Heart left ventricle (tissue), 13 donors: ENCODE results near the gene MAN1C1.

ENCODE experiments used
- CTCF ChIP-seq, 12 donors: fragments of 200-600 bp; sonication (generic) in 4 of 12; IDR thresholded peaks; one replicate each; pipeline versions ENCODE4 v1.5.0 to v1.8.0; 2018 to 2022; ENCODE audit warnings: antibody characterized with exemption in 12 of 12, mild to moderate bottlenecking in 5 of 12
- POLR2A ChIP-seq, 2 donors: fragments of 450-650 bp; IDR thresholded peaks; one replicate each; pipeline ENCODE4 v1.6.1; 2017; ENCODE audit warnings: antibody characterized with exemption in 2 of 2, mild to moderate bottlenecking in 2 of 2, moderate library complexity in 2 of 2
- donor health status: ischemic (EF 13 %, LVEDD 7.1; RV severe dilation, severe dysfunction).
- donor health status: DM: no; HTN: yes; CAD: no.
- donor health status: DM: no; HTN: no; CAD: no.
- donor health status: ischemic (EF 25% LVEDD 6.9; RV normal size, moderate dysfunction).
- donor health status: ischemic (EF 25% LVEDD 5.7; RV mildly dilated, moderate dysfunction).
- donor health status: ischemic (EF 35%, LVEDD 5.7; RV mildly dilated, moderate dysfunction).
- donor health status: nonischemic (EF 11% LVEDD 7.7; RV severe dilation, severe dysfunction).
- donor health status: DM: yes; HTN: yes; CAD: no.
- donor health status: PGD.
- donor health status: ischemic (EF 29% LVEDD 5.4; RV normal size, mild dysfunction).
- donor health status: nonischemic (EF 23%, LVEDD 6.1; RV moderate dilation, normal function).

DNA sequence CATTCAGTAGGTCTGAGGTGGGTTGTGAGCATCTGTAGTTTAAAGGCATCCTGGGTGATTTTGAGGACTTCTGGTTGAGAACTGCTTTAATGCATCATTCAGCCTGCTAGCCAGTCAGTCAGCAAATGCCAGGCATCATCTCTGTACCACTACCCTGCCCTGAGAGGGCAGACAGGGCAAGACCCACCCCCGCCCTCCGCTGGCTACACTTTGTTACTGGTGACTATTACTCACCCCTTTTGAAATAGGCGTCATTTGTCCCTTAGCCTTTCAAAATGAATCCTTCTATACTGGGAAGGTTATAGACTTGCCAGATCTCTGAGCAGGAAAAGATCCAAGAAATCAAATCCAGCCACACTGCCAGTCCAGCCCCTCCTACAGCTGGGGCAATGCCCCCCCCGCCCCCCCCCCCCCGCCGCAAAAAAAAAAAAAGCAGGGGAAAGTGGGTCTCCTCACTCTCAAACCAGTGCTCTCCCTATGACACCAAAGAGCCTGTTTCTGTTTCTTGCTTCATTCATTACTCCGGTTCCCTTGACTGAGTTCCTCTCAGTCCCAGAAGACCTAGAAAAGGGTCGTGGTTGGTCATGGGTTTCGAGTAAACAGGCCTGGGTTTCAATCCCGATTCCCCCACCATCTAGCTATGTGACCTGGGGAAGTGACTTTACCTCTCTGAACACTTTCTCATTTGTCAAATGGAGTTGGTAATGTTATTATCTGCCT is 187.8 kb downstream of the MAN1C1 start:
- TF ChIP-seq CTCF (IDR thresholded peaks at IDR 0.05) (no peak), POLR2A (IDR thresholded peaks at IDR 0.05) (no peak)
